ENCODE results near the gene KDF1.
"Not testable (repeated sequence)": the region's sequence is repeated elsewhere in the genome, so short reads cannot be mapped to it uniquely, and the experiment has no call there.

The KDF1 gene

DNA sequence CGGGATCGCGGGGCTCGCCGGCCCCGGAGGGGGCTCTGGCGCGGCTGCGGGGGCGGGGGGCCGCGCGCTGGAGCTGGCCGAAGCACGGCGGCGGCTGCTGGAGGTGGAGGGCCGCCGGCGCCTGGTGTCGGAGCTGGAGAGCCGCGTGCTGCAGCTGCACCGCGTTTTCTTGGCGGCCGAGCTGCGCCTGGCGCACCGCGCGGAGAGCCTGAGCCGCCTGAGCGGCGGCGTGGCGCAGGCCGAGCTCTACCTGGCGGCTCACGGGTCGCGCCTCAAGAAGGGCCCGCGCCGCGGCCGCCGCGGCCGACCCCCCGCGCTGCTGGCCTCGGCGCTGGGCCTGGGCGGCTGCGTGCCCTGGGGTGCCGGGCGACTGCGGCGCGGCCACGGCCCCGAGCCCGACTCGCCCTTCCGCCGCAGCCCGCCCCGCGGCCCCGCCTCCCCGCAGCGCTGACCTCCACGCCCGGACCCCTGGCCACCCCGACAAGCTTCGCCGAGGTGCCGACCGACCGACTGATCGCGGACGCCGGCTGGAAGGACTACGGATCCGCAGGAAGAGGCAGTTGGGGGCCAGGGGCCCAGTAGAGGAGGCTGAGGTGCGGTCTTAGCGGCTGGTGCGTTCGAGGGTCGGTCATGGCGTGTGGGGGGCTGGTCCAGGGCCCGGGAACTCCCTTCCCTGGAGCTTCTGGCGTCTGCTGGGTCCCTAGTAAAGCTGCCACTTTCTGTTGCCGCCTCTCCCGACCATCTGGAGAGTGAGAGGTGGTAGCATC is 33.9 kb upstream of the KDF1 start:
- H3K9ac ChIP-seq (ENCODE audit: low read depth in 1 of 2, low read length in 2 of 2): peak overlapping the region in 1 of 2 donors; percentile 51
- H3K4me3 ChIP-seq (ENCODE audit: low read length in 2 of 2): peak overlapping the region; percentile 31 to 43
- no peak overlapping the region for H3K27ac ChIP-seq (ENCODE audit: low read depth in 2 of 2, low read length in 2 of 2)
- H3K9me3 ChIP-seq (ENCODE audit: control insufficient read depth in 2 of 2, low read length in 2 of 2): no peaks in the 10 kb centered on the region
- H3K4me1 ChIP-seq (ENCODE audit: control insufficient read depth in 2 of 2, insufficient read depth in 2 of 2, low read length in 2 of 2): peaks cover 8 to 10% of the 10 kb centered on the region in 2 donors
- peaks cover 37 to 38% of the 10 kb centered on the region in 2 donors for H3K27me3 ChIP-seq (ENCODE audit: control insufficient read depth in 2 of 2, insufficient read depth in 2 of 2, low read length in 2 of 2)
- H3K36me3 ChIP-seq (ENCODE audit: control insufficient read depth in 2 of 2, insufficient read depth in 2 of 2, low read length in 2 of 2): no peaks in the 10 kb centered on the region

- H3K4me3 ChIP-seq (ENCODE audit: low read length in 2 of 2): peak within 1 kb of the TSS; percentile 43 to 50
- H3K27me3 ChIP-seq (ENCODE audit: control insufficient read depth in 2 of 2, insufficient read depth in 2 of 2, low read length in 2 of 2): peaks cover 37 to 38% of the 10 kb centered on the region in 2 donors
- peak within 1 kb of the TSS in 1 of 2 donors; percentile 51 for H3K9ac ChIP-seq (ENCODE audit: low read depth in 1 of 2, low read length in 2 of 2)
- no peaks in the 10 kb centered on the region for H3K36me3 ChIP-seq (ENCODE audit: control insufficient read depth in 2 of 2, insufficient read depth in 2 of 2, low read length in 2 of 2)
- H3K27ac ChIP-seq (ENCODE audit: low read depth in 2 of 2, low read length in 2 of 2): no peak within 1 kb of the TSS
- H3K4me1 ChIP-seq (ENCODE audit: control insufficient read depth in 2 of 2, insufficient read depth in 2 of 2, low read length in 2 of 2): peaks cover 8 to 10% of the 10 kb centered on the region in 2 donors
- H3K9me3 ChIP-seq (ENCODE audit: control insufficient read depth in 2 of 2, low read length in 2 of 2): no peaks in the 10 kb centered on the region
Measured at GRCh38 chr1:26993237-26994019, 33.2 kb upstream of the KDF1 start, which contains the start of gene TRNP1. Gene TRNP1, plus strand, starts transcription at chr1:26993692. Its CDS starts 95 bp downstream, at chr1:26993787.

- peaks cover 5 to 6% of the 10 kb centered on the region in 2 donors for H3K4me1 ChIP-seq (ENCODE audit: control insufficient read depth in 2 of 2, insufficient read depth in 2 of 2, low read length in 2 of 2)
- no peak overlapping the region for H3K9ac ChIP-seq (ENCODE audit: low read depth in 1 of 2, low read length in 2 of 2)
- no peak overlapping the region for H3K4me3 ChIP-seq (ENCODE audit: low read length in 2 of 2)
- peaks cover 34 to 36% of the 10 kb centered on the region in 2 donors for H3K27me3 ChIP-seq (ENCODE audit: control insufficient read depth in 2 of 2, insufficient read depth in 2 of 2, low read length in 2 of 2)
- no peak overlapping the region for H3K27ac ChIP-seq (ENCODE audit: low read depth in 2 of 2, low read length in 2 of 2)
- H3K36me3 ChIP-seq (ENCODE audit: control insufficient read depth in 2 of 2, insufficient read depth in 2 of 2, low read length in 2 of 2): no peaks in the 10 kb centered on the region
- H3K9me3 ChIP-seq (ENCODE audit: control insufficient read depth in 2 of 2, low read length in 2 of 2): no peaks in the 10 kb centered on the region
Measured at GRCh38 chr1:26991310-26992116, 31.2 kb upstream of the KDF1 start.

- H3K4me1 ChIP-seq (ENCODE audit: control insufficient read depth in 2 of 2, insufficient read depth in 2 of 2, low read length in 2 of 2); H3K9me3 ChIP-seq (ENCODE audit: control insufficient read depth in 2 of 2, low read length in 2 of 2); H3K9ac ChIP-seq (ENCODE audit: low read depth in 1 of 2, low read length in 2 of 2); H3K36me3 ChIP-seq (ENCODE audit: control insufficient read depth in 2 of 2, insufficient read depth in 2 of 2, low read length in 2 of 2); H3K4me3 ChIP-seq (ENCODE audit: low read length in 2 of 2); H3K27ac ChIP-seq (ENCODE audit: low read depth in 2 of 2, low read length in 2 of 2): not testable (repeated sequence)
- peaks cover 16% of the 10 kb centered on the region in 2 donors for H3K27me3 ChIP-seq (ENCODE audit: control insufficient read depth in 2 of 2, insufficient read depth in 2 of 2, low read length in 2 of 2)
Measured at GRCh38 chr1:26989403-26990109, 29.3 kb upstream of the KDF1 start.

DNA sequence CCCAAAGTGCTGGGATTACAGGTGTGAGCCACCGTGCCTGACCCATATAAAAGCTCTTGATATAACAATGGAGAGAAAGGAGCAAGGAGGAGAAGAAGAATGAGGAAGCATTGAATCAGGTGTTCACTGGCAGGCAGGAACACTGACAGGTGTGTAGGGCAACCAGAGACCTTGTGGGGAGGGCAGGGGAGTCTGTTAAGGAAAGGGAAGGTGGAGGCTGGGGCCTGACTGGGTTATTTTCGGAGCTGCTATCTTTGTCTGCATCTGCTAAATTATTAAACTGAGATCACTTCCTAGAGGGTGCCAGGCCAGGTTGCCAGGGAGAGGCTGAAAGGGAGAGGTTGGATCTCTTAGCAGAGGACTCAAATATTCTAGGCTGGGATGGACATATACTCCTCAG is 26.4 kb upstream of the KDF1 start:
- Histone ChIP-seq H3K36me3 (ENCODE audit: control insufficient read depth in 2 of 2, insufficient read depth in 2 of 2, low read length in 2 of 2) (no peaks in the 10 kb centered on the region), H3K9ac (ENCODE audit: low read depth in 1 of 2, low read length in 2 of 2) (no peak overlapping the region), H3K4me1 (ENCODE audit: control insufficient read depth in 2 of 2, insufficient read depth in 2 of 2, low read length in 2 of 2) (peaks cover 0 to 2% of the 10 kb centered on the region in 2 donors), H3K27me3 (ENCODE audit: control insufficient read depth in 2 of 2, insufficient read depth in 2 of 2, low read length in 2 of 2) (peaks cover 4% of the 10 kb centered on the region in 2 donors), H3K4me3 (ENCODE audit: low read length in 2 of 2) (no peak overlapping the region), H3K9me3 (ENCODE audit: control insufficient read depth in 2 of 2, low read length in 2 of 2) (no peaks in the 10 kb centered on the region), H3K27ac (ENCODE audit: low read depth in 2 of 2, low read length in 2 of 2) (no peak overlapping the region)

- H3K9ac ChIP-seq (ENCODE audit: low read depth in 1 of 2, low read length in 2 of 2): no peak overlapping the region
- no peak overlapping the region for H3K27ac ChIP-seq (ENCODE audit: low read depth in 2 of 2, low read length in 2 of 2)
- no peaks in the 10 kb centered on the region for H3K36me3 ChIP-seq (ENCODE audit: control insufficient read depth in 2 of 2, insufficient read depth in 2 of 2, low read length in 2 of 2)
- no peaks in the 10 kb centered on the region for H3K9me3 ChIP-seq (ENCODE audit: control insufficient read depth in 2 of 2, low read length in 2 of 2)
- no peaks in the 10 kb centered on the region for H3K27me3 ChIP-seq (ENCODE audit: control insufficient read depth in 2 of 2, insufficient read depth in 2 of 2, low read length in 2 of 2)
- H3K4me3 ChIP-seq (ENCODE audit: low read length in 2 of 2): no peak overlapping the region
- H3K4me1 ChIP-seq (ENCODE audit: control insufficient read depth in 2 of 2, insufficient read depth in 2 of 2, low read length in 2 of 2): no peaks in the 10 kb centered on the region
Measured at GRCh38 chr1:26984291-26984690, 24.0 kb upstream of the KDF1 start.

- Histone ChIP-seq H3K4me1 (ENCODE audit: control insufficient read depth in 2 of 2, insufficient read depth in 2 of 2, low read length in 2 of 2) (no peaks in the 10 kb centered on the region), H3K27ac (ENCODE audit: low read depth in 2 of 2, low read length in 2 of 2) (no peak overlapping the region), H3K4me3 (ENCODE audit: low read length in 2 of 2) (no peak overlapping the region), H3K27me3 (ENCODE audit: control insufficient read depth in 2 of 2, insufficient read depth in 2 of 2, low read length in 2 of 2) (no peaks in the 10 kb centered on the region), H3K36me3 (ENCODE audit: control insufficient read depth in 2 of 2, insufficient read depth in 2 of 2, low read length in 2 of 2) (no peaks in the 10 kb centered on the region), H3K9me3 (ENCODE audit: control insufficient read depth in 2 of 2, low read length in 2 of 2) (no peaks in the 10 kb centered on the region), H3K9ac (ENCODE audit: low read depth in 1 of 2, low read length in 2 of 2) (no peak overlapping the region)
Measured at GRCh38 chr1:26983863-26984262, 23.6 kb upstream of the KDF1 start.

GRCh38 chr1:26981146-26981846 is 21.0 kb upstream of the KDF1 start:
- Histone ChIP-seq H3K36me3 (ENCODE audit: control insufficient read depth in 2 of 2, insufficient read depth in 2 of 2, low read length in 2 of 2) (no peaks in the 10 kb centered on the region), H3K4me3 (ENCODE audit: low read length in 2 of 2) (no peak overlapping the region), H3K27ac (ENCODE audit: low read depth in 2 of 2, low read length in 2 of 2) (no peak overlapping the region), H3K4me1 (ENCODE audit: control insufficient read depth in 2 of 2, insufficient read depth in 2 of 2, low read length in 2 of 2) (no peaks in the 10 kb centered on the region), H3K9ac (ENCODE audit: low read depth in 1 of 2, low read length in 2 of 2) (no peak overlapping the region), H3K9me3 (ENCODE audit: control insufficient read depth in 2 of 2, low read length in 2 of 2) (no peaks in the 10 kb centered on the region), H3K27me3 (ENCODE audit: control insufficient read depth in 2 of 2, insufficient read depth in 2 of 2, low read length in 2 of 2) (no peaks in the 10 kb centered on the region)

DNA sequence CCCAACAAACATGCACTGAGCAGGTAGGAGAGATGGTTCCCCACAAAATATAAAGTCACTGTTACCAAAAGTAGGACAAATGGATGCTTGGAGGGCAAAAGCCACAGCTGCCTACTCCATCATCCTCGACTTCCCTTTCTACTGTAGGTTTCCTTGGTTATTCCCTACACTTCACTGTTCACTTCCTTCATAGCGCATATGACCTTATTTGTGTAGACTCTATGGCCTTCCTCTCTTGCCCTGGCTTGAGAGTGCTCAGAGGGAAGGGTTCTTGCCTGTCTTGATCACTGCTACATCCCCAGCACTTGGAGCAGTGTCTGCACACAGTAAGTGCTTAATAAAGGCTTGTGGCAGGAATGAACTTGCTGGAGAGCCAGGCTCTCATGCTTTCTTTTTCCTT is 18.6 kb upstream of the KDF1 start:
- H3K27me3 ChIP-seq (ENCODE audit: control insufficient read depth in 2 of 2, insufficient read depth in 2 of 2, low read length in 2 of 2): no peaks in the 10 kb centered on the region
- H3K27ac ChIP-seq (ENCODE audit: low read depth in 2 of 2, low read length in 2 of 2): no peak overlapping the region
- no peaks in the 10 kb centered on the region for H3K36me3 ChIP-seq (ENCODE audit: control insufficient read depth in 2 of 2, insufficient read depth in 2 of 2, low read length in 2 of 2)
- no peak overlapping the region for H3K9ac ChIP-seq (ENCODE audit: low read depth in 1 of 2, low read length in 2 of 2)
- H3K4me3 ChIP-seq (ENCODE audit: low read length in 2 of 2): no peak overlapping the region
- no peaks in the 10 kb centered on the region for H3K4me1 ChIP-seq (ENCODE audit: control insufficient read depth in 2 of 2, insufficient read depth in 2 of 2, low read length in 2 of 2)
- H3K9me3 ChIP-seq (ENCODE audit: control insufficient read depth in 2 of 2, low read length in 2 of 2): no peaks in the 10 kb centered on the region
